Stimulated activated CD4-positive, alpha-beta T cell treated with anti-CD3 and anti-CD28 coated beads, Interleukin-4, amount 100 ng/mL, for 1 hour (primary cell): Measurements from ENCODE around the gene TTC9.
"Not testable (repeated sequence)": the region's sequence is repeated elsewhere in the genome, so short reads cannot be mapped to it uniquely, and the experiment has no call there.

ENCODE experiments used
- DNase-seq: peaks from one replicate; pipeline ENCODE4 v3.0.0-alpha.2; 2020

Gene TTC9

DNA sequence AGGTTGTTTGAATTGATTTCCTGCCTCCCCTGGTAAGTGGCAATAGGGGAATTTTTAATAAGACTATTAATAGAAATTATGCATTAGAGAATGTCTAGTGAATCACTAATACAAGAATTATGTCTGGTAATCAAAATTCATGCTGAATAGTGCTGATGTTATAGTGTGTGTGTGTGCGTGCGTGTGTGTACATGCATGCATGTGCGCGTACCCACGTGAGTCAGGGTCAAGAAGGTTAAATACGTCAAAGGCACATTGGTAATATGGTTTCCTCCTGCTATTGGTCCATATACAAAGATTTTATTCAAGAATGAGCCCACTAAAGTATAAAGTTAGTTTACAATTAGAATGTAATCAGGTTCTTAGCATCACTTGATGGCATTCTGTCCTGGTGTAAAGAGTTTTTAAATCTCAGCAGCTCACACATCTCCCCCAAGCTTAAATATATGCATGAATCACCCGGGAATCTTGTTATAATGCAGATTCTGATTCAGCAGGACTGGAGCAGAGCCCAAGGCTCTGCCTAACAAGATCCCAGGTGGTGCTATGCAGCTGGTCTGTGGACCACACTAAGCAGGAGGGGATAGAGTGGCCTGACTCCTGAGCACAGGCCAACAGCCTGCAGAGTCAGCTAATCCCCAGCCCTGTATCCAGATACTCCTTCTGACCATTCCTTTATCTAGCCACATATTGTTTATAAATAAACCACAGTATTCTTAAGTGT is 43.9 kb downstream of the TTC9 start:
- DNase-seq, result no peak

DNA sequence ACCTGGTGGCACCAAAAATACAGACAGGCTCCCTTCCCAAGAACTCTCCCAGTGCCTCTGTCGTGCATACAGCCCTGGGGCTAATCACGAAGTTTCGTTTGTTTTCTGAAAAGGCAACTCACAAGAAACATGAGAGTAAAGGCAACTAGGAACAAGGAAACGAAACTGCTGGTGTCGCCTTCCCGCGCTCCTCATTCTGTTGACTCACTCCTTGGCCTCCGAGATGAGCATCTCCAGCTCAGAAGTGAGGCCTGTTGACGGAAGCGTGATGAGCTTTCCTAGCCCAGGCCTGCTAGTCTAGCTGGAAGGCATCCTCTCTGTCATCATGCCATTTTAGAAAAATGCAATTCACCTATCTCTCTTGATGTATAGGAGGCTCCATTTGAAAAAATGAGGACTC is 50.5 kb downstream of the TTC9 start:
- DNase-seq, result no peak

DNA sequence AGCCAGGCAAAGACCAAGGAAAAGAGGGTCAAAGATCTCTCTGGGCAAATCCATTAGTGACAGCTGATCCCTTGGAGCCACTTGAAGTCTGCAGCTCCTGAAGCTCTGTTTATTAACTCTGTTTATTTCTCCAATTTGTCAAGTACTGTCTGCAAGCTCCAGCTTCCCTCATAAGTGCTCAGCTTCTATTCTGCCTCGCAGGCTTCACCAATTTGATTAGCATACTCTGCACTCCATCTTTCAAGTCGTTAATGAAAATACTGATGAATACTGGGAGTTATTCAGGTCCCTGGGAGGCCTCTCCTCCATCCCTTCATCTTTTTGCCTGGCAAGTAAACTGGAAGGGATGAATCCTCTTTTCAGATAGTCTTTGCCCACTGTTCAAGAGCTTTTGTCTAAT is 54.3 kb downstream of the TTC9 start:
- no peak for DNase-seq

DNA sequence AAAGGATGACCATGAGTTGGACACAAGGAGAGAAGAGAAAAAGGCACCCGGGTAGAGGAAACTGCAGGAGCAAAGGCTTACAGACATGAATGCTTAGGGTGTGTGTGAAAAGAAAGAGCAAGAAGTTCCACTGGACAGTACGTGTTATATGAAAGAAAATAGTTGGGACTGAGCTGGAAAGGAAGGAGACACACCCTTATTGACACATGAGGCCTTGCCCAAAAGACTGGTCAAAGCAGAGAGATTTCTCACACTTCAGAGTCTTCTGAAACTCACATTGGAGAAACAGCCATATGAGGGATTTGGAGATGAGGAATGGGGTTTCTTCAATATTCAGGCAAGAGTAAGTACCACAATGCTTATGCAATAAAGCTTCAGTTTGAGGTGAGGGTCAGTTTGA is 56.0 kb downstream of the TTC9 start:
- DNase-seq, result no peak

DNA sequence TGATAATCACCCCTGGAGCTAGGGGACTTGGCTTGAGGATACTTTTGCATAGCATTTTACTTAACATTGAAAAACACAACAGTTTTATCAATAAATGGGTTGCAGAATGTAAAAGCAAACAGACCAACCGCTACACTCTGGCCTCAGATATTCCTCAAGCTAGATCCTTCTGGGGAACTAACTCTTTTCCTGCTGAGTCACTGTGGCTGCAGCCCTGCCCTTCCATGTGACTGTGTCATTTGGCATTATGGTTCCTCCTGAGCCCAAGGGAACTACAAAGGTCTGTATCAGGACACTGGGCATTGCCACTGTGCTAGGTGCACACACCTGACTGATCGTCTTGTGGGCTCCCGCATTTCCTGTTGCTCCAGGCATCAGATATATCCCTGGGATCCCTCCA is 56.6 kb downstream of the TTC9 start:
- no peak for DNase-seq

DNA sequence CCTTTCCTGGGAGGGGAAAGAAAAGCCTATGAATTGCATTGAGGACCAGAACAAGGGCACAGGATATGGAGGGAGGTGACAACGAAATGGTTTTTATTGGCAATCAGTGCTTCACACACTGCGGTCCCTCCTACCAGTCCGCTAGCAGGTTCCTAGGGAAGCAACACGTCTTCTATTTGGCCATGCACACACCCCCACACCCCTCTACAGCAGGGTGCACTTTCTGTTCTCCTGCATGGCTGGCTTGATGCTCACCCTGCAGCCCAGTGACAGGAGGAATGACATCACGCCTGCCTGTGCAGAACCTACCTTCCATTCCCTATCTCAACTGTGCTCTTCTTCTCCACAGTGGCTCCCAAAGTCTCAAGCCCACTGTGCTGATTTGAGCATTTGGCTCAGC is 57.9 kb downstream of the TTC9 start:
- no peak for DNase-seq

DNA sequence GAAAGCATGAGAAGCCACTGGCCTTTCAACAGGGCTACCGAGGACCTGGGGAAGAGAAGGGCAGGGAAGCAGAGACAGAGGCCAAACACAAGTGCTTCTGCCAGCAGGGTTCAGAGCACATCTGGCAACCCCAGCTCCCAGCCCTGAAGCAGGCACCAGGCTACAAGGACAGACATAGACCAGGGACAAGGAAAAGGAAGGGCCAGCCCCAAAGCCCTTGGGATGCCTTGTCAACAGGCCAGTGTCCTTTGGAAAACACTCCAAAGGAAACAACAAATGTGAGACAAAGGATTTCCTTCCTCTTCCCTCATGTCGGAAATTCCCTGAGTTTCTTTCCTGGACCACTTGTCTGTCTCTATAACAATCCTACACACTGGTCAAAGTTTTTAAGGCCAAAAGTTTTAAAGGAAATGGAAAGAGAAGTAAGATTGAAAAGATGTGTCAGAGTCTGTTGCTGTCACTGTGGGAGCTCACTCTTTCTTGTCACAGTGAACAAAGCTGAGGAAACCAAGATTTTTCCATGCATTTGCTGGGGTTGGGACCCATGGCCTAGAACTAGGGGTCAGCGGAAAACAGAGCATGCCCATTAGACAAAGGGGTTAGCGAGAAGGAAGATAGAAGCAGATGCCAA is 59.4 kb downstream of the TTC9 start:
- DNase-seq, result no peak

DNA sequence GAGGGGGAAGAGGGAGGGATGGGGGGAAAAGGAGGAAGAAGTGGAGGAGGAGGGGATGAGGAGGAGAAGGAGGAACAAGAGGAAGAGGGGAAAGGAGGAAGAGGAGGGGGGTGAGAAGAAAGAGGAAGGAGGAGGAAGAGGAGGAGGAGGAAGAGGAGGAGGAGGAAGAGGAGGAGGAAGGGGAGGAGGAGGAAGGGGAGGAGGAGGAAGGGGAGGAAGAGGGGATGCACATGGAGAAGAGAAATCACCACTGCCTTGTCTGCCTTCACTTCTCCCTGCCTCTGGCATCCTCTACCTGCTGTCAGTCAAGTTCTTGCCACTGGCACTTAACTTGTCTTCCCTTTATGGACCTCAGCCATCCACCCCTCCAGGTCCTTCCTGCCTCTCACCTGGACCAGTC is 59.9 kb downstream of the TTC9 start:
- no peak for DNase-seq

DNA sequence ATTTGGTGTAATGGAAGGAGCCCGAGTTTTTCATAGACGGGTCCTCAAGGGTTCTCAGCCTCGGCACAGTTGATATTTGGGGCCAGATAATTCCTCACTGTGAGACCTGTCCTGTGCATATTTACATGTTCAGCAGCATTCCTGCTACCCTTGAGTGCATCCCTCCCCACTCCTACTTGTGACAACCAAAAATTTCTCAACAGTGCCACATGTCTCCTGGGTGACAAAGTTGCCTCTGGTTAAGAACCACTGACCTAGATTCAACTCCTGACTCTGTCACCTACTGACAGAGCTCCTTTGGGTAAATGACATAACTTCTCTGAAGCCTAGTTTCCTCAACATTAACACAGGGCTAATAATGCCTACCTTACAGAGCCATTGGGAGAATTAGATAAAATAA is 60.4 kb downstream of the TTC9 start:
- DNase-seq, result no peak

DNA sequence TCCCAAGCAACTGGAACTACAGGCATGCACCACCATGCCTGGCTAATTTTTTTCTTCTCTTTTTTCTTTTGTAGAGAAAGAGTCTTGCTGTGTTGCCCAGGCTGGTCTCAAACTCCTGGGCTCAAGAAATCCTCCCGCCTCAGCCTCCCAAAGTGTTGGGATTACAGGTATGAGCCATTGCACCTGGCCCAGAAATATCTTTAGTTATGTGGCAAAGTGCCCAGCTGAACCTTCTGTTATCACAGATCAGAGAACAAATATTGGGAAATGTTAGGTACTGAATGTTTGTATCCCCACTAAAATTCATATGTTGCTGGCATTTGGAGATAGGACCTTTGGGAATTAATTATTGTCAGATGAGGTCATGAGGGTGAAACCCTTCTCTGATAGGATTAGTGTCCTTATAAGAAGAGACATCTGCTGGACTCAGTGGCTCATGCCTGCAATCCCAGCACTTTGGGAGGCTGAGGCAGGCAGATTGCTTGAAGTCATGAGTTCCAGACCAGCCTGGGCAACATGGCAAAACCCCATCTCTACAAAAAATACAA is 62.0 kb downstream of the TTC9 start:
- DNase-seq, result not testable (repeated sequence)

DNA sequence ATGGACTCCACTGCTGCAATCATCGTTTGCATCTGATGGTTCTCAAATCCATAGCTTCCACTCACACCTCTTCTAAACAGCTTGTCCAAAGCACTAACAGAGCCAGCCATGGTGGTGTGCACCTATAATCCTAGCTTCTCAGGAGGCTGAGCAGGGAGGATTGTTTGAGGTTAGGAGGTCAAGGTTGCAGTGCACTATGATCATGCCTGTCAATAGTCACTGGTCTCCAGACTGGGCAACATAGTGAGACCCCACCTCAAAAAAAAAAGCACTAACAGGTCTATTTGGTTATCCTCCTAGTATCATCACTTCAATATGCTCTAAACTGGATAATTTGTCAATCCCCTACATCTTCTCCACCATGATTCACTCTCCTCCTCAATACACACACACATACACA is 63.2 kb downstream of the TTC9 start:
- no peak for DNase-seq

DNA sequence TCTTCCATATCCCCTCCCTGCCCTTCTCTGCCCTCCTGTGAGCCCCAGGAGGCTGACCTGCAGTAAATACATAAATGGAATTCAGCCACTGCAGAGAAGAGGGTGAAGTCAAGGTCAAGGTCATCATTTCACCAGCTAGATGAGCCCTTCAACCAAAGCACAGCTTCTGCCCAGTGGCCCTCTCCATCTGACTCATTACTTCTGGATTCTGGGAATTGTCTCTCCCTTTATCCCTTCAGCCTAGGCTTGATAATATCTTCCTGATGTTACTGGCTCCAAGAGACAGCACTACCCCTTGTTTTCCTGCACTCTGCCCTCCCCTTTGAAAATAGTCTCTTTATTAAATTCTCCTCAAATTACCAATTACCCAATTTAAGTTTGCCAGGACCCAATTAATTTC is 64.5 kb downstream of the TTC9 start:
- no peak for DNase-seq

DNA sequence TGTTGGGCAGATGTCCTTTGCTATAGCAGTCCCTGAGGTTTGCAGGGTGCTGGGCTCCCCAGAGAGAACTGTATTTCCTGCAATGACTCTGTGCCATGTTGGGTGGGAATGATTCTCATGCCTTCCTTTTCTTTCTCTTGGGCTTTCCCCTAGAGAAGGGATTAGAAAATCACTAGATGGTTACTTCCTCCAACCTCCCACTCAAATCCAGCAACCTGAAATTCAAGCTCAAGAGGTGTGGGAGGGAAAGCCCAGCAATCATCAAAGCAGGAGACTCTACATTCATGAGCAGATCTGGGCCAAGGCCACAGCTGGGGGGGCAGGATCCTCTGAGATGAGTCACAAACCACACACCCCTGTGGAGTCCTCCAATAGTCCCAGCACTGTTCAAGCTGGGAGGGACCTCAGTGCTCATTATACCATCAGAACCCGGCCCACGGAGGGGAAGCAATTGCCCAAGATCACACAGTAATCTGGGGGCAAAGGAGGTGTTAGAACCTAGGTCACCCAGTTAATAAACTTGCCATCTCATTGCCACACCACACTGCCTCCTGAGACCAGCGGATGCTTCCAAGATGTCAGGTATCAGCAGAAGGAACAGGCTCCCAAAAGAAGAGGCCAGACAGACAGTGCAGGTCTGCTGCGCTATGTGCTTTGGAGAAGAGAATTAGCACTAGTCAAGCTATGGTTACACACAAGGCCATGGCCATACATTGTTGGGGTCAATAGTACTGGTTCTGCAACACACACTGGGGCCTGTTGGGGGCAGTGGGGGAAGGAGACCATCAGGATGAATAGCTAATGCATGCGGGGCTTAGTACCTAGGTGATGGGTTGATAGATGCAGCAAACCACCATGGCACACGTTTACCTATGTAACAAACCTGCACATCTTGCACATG is 65.7 kb downstream of the TTC9 start:
- DNase-seq, result no peak

DNA sequence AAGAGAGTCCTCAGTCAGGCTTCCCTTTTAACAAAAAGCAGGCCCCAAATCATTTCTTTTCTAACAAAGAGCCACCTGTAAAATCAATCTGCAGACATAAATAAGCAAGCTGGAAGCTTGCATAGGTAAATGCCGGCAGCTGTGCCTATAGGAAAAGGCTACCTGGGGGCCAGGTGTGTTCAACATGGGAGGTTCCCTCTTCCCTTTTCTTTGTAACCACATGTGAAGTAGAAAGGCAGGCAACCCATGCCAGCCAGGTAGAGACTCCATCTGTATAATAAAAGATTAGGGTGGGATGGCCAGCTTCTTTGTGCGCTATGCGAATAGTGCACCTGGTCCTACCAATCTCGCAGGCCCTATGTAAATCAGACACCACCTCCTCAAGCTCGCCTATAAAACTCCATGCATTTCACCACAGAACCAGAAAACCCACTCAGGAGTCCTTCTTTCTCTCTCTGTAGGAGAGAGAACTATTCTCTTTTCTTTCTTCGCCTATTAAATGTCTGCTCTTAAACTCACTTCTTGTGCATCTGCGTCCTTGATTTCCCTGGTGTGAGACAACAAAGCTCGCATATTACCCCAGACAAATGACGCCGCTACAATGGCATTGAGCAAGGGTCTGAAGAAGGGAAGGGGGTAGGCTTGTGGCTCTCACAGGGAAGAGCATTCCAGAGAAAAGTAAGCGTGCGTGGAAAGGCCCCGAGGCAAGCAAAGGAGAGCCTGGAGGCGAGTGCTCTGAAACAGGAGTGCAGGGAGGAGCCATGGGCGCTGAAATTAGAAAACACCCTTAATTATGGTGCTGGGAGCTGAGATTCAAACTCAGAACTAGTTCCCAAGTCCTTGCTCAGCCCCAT is 67.2 kb downstream of the TTC9 start:
- DNase-seq, result no peak

DNA sequence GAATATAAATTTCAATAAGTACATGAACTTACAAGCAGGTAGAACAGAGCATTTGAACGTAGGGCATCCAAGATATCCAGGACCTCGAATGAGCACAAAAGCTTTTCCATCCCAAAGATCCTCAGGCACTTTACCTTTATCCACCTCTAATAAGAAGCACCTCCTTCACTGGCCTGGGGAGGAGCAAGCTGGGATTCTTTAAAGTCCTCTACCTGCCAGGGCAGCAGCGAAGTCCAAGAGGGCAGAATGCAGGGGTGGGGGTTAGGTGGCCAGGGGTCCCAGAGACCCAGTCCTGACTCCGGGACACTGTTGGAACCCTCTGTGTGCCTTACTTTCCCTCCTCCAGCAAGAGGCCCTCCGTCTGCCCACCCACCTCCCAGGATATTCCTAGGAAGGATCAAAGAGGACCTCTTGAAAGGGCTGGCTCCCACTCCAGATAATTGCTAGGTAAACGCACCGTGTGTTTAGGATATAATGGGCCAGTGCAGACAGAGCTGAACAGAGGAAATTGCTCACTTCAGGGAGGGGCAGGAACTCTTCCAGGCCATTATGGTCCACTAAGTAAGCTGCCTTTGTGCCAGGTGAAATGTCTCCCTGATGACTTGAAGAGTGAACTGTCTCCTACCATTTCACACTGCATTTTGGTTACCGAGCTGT is 68.1 kb downstream of the TTC9 start:
- no peak for DNase-seq

DNA sequence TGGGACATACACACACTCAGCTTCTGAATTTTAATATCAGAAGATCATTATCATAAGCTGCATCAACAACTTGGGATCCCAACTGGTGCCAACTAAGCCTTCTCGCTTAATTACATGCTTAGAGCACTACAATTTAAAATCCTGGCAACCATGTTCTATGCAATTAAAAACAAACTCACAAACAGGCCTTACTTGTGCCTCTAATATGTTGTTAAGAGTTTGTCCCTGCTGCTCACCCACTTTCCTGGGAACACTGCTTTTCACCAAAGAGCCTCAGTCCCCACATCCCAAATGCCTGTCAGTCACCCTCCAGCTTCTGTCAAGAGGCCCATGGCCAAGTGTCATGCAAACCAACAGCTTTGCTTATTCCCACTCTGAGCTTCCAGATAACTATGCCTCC is 69.7 kb downstream of the TTC9 start:
- no peak for DNase-seq

DNA sequence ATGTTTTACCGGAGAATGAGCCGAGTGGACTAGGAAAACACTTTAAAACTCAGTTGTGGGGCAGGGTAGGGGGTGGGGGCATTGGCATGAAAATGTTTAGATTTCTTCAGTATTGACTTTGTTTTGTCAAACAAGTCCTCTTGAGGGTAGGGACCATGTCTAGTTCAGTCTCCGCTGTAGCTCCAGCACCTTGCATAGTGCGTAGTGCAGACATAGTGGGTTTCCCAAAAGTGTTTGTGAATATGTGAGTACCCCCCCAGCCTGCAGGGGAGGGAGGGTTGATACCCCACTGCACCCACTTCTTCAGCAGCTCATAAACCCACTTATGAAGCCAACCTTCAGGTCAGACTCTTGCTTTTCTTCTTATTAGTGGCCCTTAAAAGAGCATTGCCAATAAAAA is 71.4 kb downstream of the TTC9 start:
- no peak for DNase-seq

DNA sequence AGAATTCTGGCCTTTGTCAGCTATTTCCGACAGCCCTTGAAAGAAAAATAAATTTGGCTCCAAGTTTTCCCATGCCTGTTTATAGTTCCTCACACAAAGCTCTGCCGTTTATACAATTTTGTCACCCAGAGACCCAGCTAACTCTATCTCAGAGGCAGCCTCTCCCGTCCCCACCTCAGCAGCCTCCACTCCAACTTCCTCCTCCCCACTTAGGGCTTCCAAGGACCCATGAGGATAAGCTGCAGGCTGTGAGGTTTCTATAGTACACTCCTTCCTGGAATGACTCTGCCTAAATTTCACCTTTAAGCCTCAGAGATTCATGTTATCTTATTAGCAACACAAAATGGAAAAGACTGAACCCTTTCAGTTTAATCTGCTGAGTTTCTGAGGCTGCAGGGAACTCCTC is 71.8 kb downstream of the TTC9 start:
- DNase-seq, result no peak

DNA sequence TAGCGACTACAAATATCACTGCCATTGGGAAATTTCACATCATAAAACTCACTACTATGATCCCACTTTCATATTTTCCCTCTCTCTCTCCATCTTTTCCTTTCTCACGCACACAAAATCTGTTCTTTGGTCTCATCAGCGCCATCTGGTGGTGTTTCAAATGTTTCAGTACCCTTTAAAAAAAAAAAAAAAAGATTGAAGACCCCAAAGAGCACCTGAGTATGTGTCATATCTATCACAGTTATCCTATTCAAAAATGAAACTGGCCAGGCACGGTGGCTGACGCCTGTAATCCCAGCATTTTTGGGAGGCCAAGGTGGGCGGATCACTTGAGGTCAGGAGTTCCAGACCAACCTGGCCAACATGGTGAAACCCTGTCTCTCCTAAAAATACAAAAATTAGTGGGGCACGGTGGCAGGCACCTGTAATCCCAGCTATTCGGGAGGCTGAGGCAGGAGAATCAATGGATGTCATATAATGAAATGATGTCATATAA is 72.4 kb downstream of the TTC9 start:
- DNase-seq, result peak; percentile 25

DNA sequence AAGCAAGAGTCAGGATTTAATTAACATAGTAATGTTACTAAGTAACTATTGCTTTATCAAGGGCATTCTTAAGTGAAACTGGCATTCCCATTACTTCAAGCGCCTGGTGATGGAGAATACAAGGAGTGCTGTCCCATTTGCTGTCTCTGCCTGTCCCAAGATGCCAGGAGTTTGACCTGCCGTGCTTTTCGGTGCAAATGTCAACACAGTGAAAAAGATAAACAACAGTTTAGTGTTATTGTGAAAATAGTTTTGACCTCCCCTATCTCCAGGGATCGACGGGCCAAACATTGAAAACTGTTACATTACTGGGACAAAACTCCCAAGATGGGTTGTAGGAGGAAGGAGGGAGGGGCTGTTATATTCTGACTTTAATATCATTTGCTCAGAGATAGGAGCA is 74.8 kb downstream of the TTC9 start:
- no peak for DNase-seq

DNA sequence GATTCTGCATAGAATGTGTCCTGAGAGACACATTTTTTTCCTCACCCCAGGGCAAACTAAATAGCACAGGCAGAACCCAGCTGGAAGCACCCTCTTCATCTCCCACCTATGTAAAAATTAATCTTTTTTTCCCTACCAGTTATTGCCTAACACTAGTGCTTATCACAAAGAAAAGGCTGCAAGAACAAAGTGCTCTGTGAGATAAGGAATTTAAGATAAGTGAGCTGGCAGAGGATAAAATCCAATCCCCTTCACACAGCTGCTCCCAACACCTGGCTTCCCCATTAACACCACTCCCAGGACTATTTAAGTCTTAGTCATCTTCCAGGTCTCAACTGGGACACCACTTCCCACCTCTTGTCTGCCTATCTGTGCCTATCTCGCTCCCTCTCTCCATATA is 75.2 kb downstream of the TTC9 start:
- DNase-seq, result no peak
